DMS53 treated with DMSO at 0.1 percent for 48 hours (cell line): ENCODE results near the gene CAMK1G.

ENCODE experiments used
- DNase-seq: peaks from one replicate; lab custom pipeline; 2025; ENCODE audit not compliant: unreplicated experiment; lab: John Stamatoyannopoulos, UW

CAMK1G gene

GRCh38 chr1:209618291-209618690 is 34.8 kb downstream of the CAMK1G start:
- DNase-seq, result no peak

DNA sequence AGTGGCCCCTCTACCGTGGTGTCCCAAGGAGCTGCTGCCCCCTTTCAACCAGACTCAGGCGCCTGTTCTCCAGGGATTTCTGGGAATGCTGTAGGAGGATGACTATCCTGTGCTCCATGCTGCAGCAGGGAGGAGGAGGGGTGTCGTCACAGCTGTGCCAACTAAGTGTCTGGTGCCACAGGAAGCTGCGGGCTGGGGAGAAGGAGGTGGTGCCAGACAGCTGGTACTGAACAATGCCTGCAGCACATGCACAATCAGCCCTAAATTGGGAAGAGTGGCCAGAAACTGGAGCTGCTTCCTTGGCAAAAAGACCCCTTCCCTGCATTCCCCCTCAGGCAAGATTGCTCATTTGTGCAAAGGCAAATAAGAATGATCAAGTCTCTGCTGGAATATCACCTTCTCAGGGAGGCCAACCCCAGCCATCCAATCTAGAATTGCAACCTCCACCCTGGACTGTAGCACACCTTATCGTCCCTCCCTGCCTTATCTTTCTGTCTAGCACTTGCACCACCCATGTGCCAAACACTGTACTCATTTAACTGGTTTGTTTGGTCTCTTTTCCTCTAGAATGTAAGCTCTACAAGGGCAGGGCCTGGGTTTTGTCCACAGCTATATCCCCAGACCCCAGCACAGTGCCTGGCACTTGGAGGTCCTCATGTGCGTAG is 35.4 kb downstream of the CAMK1G start:
- DNase-seq, result no peak

DNA sequence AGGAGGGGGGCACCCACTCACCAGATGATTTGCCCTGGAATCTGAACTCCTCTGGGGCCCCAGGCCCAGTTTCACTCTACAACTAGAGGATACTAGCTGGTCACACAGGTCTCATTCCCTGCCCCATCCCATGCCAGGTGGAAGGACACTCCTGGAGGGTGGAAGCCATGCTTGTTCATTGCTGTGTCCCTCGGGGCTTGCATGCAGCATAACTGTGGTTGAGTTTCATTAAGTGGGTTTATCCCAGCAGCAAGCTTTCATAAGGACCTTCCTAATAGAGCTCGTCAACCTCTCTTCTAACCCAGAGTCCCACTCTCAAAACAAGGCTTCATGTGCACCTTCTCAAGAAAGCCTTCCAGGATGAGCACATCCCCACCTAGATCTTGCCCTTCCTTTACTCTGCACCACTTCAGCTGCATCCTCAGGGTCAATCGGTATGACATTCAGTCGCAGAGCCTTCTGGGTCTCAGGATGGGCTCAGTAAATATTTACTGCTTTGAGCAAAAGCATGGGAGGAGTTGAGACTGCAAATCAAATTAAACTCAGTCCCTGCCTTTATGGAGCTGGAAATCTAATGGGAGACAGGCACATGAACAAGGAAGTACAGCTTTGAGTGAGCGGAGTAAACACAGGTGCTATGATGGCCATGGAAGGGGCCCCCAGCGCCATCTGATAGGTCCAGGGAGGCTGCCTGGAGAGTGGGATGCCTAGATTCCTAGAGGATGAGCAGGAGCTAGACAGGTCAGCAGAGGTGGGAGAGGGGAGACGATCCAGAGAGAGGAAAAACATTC is 36.4 kb downstream of the CAMK1G start:
- DNase-seq, result no peak

DNA sequence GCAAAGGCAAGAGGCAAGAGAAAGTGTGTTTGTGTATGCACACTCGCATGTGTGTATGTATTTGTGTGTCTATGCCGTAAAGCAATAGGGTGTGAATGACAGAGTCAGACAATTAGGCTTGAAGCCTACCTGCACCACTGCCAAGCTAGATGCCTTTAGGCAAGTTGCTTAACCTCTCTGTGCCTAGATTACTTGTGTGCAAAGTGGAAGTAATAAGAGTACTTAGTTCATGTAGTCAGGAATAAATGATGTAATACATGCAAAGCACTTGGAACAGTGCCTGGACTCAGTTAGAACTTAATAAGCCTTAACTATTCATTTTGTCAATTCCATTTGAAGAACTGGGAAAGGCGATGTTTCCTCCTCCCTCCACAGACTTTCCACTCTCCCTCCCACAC is 37.0 kb downstream of the CAMK1G start:
- no peak for DNase-seq

DNA sequence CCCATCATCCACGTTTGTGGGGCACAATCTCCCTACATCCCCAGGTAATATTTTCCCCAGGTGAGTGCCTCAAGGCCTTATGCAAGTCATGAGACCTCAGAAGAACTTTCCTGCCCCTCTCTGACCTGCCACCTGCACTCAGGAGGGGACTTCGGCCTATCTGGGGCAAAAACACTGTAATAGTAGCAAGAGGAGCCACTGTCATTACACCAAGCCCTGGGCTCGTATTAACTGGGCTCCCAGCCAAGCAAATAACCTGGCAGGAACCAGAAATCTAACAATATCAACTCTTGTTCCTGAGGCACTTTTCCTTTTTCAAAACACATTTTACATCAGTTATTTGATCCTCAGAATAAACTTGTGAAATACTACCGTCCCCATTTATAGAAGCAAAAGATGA is 37.8 kb downstream of the CAMK1G start:
- DNase-seq, result no peak

- DNase-seq, result no peak
Measured at GRCh38 chr1:209621741-209622655, 38.5 kb downstream of the CAMK1G start.

GRCh38 chr1:209622841-209623829 is 39.6 kb downstream of the CAMK1G start:
- no peak for DNase-seq

DNA sequence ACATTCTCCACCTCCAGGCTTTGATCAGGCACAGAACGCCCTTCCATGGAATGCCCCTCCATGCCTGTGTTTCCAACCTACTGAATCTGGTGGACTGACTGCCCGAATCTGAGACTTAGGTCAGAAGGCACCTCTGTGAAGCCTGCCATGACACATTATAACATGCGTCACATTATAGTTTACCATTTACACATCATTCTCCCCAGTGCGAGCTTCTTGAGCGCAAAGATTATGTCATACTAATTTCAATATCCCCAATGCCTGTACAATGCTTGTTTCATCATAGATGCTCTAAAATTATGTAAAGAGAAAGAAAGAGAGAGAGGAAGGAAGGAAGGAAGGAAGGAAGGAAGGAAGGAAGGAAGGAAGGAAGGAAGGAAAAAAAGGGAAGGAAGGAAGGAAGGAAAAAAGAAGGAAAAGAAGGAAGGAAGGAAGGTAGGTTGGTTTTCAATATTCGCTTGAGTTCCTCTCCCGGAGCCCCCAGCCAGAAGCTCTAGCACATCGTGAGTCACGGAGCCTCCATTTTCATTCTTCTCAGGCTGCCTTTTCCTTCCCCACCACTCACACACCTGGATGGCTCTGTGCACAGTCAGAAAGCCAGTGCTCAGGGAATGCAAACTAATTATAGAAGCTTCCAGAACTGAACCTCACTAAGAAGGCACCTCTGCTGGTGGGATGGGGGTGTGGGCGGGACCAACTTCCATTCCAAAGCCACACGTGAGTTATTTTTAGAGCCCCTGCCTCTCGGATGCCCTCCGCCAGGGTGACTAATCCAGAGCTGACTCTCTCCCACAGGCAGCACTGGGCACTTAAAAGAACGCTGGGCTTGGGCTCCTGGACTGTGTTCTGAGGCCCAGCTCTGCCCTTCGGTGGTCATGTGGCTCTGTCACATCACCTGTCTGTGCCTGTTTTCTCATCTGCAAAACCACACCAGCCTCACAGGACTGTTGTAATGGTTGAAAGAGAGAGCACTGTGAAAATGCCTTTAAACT is 41.3 kb downstream of the CAMK1G start:
- no peak for DNase-seq

GRCh38 chr1:209625791-209626285 is 42.3 kb downstream of the CAMK1G start:
- DNase-seq, result no peak

DNA sequence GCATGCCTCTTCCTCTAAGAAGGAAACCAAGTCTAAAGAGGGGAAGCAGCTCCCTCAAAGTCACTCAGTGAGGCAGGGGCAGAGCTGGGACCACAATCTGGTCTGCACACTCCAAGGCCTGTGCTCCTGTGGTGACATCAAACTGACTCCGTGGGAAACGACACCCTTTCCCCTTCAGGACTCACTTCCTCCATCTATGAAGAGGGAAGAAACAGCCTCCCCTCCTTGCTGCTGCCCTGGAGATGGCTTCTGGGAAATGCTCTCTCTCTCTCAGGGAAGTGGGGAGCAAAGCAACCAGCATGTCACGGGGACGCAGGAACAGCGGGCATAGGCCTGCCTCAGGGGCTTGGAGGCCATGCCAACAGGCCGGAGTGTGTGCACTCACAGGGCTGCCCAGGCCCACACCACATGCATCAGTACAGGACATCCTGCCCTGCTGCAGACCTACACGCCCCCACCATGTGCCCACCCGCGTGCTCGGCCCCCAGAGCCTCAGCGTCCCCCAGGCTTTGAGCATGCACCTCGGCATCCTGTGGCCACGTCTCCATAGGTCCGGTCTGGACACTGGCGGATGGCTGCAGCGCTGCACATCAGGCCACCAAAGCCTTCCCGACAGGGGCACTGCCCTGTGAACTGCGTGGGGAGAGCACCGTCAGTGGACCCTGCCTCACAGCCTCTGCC is 43.0 kb downstream of the CAMK1G start:
- no peak for DNase-seq

- DNase-seq, result no peak
Measured at GRCh38 chr1:209627027-209627731, 43.7 kb downstream of the CAMK1G start.

GRCh38 chr1:209627732-209628196 is 44.2 kb downstream of the CAMK1G start:
- peak; percentile 32 for DNase-seq

GRCh38 chr1:209628618-209629299 is 45.2 kb downstream of the CAMK1G start:
- no peak for DNase-seq

GRCh38 chr1:209629621-209630382 is 46.3 kb downstream of the CAMK1G start:
- no peak for DNase-seq

DNA sequence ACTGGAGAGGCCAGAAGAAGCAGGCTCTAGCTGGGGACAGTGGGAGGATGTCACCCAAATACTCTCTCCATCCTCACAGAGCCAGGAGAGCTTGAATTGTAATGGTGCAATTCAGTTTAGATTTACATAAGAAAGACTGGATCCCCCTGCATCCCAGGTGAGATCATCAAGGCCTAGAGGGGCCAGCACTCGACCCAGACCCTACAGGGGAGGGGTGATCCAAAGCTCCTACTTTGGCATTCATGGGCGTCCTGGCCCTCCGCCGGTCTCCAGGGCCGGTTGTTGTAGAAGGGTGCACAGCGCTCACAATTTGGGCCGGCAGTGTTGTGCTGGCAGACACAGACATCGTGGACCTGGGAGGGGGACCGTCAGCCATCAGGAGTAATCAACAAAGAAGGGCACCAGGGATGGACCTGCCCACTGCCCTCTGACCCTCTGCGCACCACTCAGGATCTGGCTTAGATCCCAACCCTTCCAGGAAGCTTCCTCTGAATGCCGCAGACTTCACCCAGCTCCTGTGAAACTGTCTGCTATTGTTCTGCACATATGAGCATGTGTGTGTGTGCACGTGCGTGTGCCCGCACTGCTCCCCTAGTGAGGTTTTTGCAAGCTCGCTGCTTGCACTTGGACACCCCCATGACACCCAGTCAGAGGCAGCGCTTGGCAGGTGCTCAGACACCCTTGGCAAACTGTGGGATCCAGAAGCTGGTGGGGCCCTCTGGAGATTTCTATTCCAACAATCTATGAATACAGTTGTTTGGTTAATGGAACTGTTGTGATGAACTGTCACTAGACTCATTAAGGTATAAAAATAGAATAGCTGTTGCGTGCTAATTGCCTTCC is 47.1 kb downstream of the CAMK1G start:
- no peak for DNase-seq
